HG03565 (cell line): ENCODE measurements around the gene DOC2B.

Experiments used
- ATAC-seq: cut with Tn5 transposase; IDR thresholded peaks from one replicate; pipeline ENCODE4 v1.9.1; 2021; ENCODE audit warnings: mild to moderate bottlenecking, moderate library complexity; ENCODE audit not compliant: unreplicated experiment

DOC2B gene

DNA sequence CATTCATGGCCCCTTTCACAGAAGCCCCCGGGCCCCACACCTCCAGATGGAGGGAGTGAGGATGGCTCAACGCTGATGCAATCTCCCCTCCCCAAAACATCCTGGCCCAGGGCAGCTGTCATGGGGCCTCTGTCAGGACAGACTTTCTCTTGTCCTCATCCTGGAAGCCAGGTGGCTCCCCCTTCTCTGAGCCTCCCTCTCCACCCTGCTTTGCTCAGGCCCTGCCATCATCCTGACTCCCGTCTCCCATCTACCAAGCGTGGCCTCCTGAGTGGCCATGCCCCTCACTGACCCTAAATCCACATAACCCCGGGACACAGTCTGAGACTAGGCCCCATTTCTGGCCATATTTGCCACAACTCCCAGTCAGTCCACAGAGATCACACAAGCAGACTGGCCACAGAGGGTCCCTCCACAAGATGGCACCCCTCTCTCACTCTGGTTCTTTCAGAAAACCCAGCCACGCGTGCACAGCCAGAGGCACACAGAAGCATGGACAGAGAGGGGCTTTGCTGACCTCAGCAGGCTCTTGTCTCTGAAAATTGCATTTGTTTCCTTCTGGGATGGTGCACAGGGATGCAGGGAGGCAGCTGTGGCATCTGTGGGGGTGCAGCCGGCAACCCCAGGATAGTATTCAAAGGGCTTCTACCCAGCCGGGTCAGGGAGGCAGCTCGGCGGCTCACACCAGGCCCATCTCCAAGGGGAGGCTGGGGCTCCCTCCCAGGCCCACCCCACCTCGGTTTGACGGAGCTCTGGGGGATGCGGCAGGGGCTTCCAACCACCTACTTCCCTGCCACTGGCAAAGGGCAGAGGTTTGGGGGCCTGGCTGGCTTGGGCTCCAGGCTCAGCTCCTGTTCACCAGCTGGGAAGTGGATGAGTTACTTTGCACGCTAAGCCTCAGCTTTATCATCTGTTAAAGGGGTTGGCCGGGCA lies 16.9 kb downstream of the DOC2B start:
- ATAC-seq = no peak

DNA sequence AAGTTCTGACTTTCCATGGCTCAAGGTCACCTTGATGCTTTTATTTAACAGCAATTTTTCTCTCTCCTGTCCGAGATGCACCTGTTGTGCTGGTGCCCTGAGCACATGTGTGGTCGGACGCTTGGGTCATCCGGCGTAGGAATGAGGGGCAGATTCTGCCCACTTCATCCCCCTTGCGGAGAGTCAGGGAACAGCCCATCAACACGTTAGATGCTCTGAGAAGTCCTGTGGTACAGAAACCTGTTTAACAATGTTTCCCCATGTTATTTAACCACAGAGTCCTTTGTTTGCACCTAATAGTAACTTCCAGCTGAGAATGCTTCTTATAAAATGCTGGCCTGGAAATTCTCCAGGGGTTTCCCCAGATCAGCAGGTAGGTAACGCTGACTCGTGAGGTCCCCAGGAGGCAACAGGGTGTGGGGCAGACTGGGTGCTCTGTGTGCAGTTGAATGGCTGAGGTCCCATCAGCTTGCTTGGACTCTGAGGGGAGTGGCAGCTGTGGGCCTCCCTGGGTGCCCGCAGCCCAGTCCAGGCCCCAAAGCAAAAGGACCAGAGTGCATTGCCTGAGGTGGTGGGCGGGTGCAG lies 17.8 kb downstream of the DOC2B start:
- ATAC-seq = no peak

DNA sequence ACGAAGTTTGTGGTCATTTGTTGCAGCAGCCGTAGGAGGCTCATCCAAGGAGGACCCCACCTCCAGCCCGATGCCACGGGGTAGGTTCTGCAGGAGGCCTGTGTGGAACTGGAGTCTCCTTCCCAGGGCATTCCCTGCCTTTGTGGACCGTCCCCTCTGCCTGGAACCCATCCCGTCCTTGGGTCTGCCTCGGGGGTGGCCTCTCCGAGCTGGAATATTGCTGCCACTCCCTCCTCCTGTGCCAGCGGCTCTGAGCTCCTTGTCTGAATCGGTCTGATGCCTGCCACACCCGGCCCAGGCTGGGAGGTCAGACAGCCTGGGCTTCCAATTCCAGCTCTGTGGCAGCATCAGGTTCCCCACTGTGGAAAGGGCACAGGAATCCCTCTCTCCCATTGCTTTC lies 18.8 kb downstream of the DOC2B start:
- ATAC-seq = no peak

DNA sequence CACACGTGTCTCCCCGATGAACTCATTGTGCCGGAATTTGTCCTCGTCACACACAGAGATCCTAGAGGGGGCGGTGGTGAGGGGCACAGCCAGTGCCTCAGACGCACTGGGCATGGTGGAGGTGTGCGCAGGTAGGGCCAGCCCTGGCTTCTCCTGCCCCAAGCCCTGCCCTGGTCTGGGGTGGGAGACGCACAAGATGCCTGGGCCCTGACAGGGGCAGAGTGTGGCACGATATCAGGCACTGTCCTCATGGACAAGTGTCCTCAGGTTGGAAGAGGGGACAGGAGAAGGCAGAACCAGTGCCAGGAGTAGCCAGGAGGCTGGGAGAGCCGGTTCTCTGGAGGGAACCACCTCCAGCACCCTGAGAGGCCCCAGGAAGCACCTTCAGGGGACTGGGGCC lies 20.0 kb downstream of the DOC2B start:
- no peak for ATAC-seq

GRCh38 chr17:160336-160735 lies 21.1 kb downstream of the DOC2B start:
- ATAC-seq = no peak

DNA sequence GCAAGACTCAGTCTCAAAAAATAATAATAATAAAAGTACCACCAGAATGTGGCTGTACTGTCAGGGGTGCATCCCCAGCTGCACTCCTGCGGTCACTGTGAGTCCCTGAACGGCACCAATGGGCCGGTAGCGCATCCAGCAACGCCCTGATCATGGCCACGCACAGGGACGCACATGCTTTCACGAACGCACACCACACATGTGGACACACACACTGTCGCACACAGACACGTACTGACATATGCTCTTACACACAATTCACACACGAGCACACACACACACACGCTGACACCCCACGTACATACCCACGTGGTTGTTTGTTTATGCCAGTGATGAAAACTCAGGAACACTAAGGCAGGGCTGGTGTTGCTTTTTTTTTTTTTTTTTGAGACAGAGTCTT lies 21.8 kb downstream of the DOC2B start:
- ATAC-seq = no peak

- ATAC-seq = no peak
These were observed 23.1 kb downstream of the DOC2B start for GRCh38 chr17:158379-158778.

DNA sequence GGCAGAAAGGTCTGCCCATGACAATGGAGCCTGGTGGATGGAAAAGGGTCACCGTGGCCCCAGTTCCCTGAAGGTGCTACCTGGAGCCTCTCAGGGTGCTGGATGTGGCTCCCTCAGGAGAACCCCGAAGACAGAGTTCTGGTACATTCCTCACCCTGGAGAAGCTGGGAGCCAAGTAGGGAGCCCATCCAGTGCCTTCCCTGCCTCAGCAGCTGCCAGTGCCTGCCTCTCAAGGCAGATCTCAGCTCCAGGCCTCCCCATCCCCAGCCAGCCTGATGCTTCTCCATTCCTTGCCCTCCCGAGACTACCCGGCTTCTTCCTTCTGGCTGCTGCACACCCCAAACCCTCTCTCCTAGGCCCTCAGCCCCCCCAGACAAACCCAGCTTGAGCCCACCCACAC lies 23.5 kb downstream of the DOC2B start:
- ATAC-seq = no peak

DNA sequence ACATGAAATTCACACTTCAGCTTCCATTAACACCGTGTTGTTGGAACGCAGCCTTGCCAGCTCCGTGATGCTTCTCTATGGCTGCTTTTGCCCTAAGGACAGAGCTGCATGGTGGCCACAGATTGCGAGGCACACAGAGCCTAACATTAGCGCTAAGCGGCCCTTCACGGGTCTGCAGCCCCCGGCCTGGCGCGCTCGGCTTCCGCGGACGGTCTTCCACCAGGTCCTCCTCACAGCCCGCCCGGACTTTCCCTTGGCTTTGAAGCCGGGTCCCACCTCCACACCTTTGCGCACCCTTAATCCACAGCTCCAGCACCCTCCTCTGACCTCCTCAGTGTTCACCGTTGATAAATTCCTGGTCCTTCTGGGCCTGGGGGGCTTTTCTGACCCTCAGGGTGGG lies 24.5 kb downstream of the DOC2B start:
- no peak for ATAC-seq

GRCh38 chr17:156094-156621 lies 25.3 kb downstream of the DOC2B start:
- no peak for ATAC-seq

DNA sequence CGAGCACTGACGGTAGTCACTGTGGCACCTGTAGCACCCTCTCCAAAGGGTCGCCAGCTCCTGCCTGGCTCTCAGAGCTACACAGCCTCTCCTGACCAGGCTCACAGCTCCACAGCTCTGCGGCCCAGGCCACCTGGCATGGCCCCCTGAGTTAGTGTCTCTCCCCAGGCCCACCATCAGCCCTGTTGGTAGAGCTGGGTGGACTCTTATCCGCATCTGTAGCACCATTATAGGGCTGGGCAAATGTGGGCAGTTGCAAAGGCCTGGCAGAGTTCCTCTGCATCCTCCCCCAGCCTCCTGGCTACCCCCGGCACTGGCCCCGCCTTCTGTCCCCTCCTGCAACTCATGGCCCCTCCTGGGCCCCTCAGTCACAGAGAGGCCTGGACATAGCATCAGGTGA lies 25.9 kb downstream of the DOC2B start:
- ATAC-seq = no peak

DNA sequence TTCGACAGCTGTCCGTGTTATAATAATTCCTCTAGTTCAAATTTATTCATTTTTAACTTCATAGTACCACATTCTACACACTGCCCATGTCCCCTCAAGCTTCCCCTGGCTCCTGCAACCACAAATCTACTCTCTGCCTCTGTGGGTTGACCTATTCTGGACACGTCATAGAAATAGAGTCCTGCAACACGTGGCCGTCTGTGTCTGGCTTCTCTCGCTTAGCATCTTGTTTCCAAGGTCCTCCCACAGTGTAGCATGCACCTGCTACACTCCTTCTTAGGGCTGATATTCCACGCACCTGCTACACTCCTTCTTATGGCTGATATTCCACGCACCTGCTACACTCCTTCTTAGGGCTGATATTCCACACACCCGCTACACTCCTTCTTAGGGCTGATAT lies 27.6 kb downstream of the DOC2B start:
- ATAC-seq = no peak

DNA sequence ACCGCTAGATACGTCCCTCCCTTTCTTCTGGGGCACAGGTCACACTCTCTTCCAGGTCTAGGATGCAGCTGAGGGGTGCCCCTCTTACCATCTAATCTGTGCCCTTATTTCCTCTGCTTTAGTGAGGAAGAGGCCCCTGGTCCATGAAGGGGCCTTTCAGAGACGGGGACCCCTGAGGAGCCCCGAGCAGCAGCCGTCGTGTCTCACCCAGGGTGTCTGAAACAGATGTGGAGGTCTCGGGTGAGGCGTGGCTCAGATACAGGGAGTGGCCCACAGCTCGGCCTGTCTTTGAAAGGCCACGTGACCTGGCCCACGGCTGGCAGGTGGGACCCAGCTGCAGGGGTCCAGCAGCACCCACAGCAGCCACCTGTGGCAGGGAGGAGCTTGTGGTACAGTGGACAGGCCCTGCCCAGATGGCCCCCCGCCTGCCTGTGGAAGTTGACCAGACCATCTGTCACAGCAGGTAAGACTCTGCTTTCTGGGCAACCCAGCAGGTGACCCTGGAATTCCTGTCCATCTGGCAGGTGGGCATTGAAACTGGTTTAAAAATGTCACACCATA lies 28.5 kb downstream of the DOC2B start:
- no peak for ATAC-seq

DNA sequence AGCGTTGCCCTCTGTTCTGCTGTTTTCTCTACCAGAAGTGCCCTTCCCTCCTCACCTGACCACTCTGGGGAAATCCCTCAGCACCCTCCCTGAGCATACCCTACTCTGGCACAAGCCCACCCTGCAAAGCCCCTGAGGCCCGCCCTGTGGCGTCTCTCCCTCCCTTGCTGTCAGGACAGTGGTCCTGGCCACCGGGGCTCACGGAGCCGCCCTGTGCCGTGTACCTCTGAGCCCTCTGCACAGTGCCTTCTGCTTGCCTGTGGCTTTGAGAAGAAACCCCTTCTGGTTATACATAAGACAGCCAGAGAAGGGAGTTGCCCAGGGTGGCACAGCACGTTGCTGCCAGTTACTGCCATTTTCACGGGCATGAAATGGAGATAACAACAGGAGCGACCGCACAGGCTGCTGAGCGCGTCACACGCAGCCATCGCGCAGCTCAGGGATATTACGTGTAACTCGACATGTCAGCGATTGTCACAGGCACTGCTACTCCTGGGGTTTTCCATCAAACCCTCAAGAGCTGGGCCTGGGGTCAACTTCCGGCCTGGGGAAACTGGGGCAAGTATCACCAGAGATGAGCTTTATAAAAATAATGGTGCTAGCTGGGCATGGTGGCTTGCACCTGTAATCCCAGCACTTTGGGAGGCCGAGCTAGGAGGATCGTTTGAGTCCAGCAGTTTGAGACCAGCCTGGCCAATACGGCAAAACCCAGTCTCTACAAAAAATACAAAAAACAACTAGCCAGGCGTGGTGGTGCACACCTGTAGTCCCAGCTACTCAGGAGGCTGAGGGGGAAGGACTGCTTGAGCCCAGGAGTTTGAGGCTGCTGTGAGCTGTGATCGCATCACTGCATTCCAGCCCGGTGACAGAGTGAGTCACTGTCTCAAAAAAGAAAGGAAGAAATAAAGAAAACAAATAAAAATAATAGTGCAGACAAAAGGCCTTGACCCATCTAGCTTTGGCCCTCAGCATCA lies 29.3 kb downstream of the DOC2B start:
- no peak for ATAC-seq

- no peak for ATAC-seq
These were observed 30.4 kb downstream of the DOC2B start for GRCh38 chr17:151004-151403.

DNA sequence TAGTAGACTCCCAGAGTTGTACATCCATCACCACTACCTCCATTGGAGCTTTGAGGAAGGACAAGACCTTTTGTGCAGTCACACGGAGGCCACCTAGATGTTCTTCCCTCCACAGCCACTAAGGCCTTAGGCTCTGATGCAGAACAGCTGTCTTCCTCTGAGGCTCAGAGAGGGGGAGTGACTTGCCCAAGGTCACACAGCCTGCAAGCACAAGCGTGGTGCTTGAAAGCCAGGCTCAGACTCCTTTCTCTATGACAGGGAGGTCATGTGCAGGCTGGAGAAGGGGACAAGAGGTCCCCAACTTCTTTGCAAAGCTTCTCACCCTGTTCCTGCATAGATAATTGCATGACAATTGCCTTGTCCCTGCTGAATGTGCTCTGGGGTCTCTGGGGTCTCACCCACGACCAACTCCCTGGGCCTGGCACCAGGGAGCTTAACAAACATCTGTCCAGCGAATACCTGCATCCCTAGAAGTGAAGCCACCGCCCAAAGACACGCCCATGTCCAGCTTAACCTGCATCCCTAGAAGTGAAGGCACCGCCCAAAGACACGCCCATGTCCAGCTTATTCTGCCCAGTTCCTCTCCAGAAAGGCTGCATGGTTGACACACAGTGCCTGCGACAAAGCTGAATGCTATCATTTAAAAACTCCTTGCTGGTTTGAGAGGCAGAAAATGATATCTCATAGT lies 31.4 kb downstream of the DOC2B start:
- no peak for ATAC-seq

DNA sequence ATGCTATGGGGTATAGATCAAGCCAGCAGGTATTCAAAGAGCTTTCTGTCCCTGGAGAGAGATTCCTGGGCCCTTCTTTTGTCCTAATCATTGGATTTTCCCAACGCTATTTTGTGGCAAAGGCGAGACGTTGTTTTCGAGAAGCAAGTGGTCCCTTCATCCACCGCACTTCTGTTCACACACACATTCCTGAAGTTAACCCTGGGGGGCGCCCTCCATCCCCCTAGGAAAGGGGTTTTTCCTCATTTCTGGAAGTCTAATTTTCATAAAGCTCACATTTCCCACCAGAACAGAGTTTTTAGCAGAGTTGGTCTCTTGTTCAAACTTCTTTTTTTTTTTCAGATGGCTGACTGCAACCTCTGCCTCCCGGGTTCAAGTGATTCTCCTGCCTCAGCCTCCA lies 32.2 kb downstream of the DOC2B start:
- ATAC-seq = no peak

DNA sequence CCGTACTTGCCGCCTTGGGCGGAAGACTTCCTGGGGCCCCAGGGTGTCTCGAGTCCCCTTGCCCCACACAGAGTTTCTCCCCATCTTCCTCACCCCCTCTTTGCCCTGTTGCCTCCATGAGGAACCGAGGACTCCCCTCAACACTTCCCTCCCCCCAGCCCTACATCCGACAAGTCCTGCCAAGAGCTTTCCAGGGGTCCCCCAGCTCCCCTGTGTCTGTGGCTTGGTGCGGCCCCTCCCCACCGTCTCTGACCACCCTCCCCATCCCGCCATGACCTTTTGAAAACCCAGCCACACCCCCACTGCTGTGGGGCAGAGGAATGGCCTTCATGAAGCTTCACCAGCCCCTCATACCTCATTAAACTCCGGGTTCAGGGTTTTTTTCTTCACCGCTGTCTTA lies 32.7 kb downstream of the DOC2B start:
- ATAC-seq = no peak

- no peak for ATAC-seq
These were observed 33.4 kb downstream of the DOC2B start for GRCh38 chr17:147796-148740.
